ENCODE data around the gene PGK2.

PGK2 gene

GRCh38 chr6:49787176-49787575, at the start of gene PGK2:
PGK2 (minus strand) TSS chr6:49787285; CDS start chr6:49787187, 98 bp downstream.
- in situ Hi-C loops (cut with HindIII; ENCODE audit: low pct_ligation_motif_present, low sequenced_read_pairs) = no loop called here
- DNase-seq = no peak

DNA sequence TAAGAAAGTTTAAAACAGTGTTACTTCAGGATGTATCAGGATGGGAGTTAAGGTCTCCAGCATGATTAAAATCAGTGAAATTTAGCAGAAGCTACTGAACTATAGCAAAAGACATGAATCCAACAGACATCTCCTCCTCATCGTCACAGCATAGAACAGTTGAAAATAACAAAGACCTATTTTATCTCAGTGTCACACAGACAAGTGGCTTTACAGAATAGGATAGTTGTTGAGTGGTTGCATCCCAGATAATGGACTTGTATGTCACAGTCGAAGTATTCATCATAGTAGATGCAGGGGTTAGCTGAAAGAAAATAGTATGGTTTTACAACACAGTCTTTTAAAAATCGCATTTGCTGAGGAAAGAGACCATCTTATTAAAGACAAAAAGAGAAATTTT, 48.1 kb upstream of the PGK2 start:
- H3K36me3 ChIP-seq (replicated peaks) = no peaks in the 10 kb centered on the region
- DNase-seq = no peak
- H3K27me3 ChIP-seq (replicated peaks) = no peaks in the 10 kb centered on the region
- no peak overlapping the region for H3K27ac ChIP-seq
- no peak for TF ChIP-seq CTCF (IDR thresholded peaks at IDR 0.05; ENCODE audit: low read depth, low read length, missing control alignments)
- no peak overlapping the region for H3K4me3 ChIP-seq (ENCODE audit: low read depth, low read length)
- in situ Hi-C loops (cut with HindIII; ENCODE audit: low pct_ligation_motif_present, low sequenced_read_pairs) = no loop called here

More at GRCh38 chr6:49787176-49787575, at the start of gene PGK2:
- no peak within 1 kb of the TSS for H3K4me3 ChIP-seq (ENCODE audit: low read depth, low read length)
- no peaks in the 10 kb centered on the region for H3K27me3 ChIP-seq (replicated peaks)
- no peaks in the 10 kb centered on the region for H3K36me3 ChIP-seq (replicated peaks)
- TF ChIP-seq CTCF (IDR thresholded peaks at IDR 0.05; ENCODE audit: low read depth, low read length, missing control alignments) = no peak
- no peak within 1 kb of the TSS for H3K27ac ChIP-seq

DNA sequence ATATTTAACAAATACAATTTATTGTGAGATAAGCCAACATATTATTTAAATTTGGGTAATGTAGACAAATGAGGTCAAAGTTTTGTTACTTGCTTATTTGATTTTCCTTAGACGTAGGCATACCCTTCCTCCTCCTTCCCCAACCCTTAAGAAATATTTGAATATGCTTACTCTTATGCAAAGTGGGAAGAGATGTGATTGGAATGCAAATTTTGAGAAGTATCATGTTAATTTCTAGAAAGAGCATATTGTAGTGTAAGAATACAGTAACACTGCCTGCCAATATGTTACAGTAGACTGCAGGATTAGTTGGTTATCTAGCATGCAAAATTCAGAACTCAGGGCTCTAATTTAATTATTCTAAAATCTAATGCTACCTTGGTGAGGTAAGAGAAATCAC, 46.3 kb upstream of the PGK2 start:
- Histone ChIP-seq H3K27ac (no peak overlapping the region), H3K27me3 (replicated peaks) (no peaks in the 10 kb centered on the region), H3K36me3 (replicated peaks) (no peaks in the 10 kb centered on the region), H3K4me3 (ENCODE audit: low read depth, low read length) (no peak overlapping the region)
- DNase-seq = no peak
- in situ Hi-C loops (cut with HindIII; ENCODE audit: low pct_ligation_motif_present, low sequenced_read_pairs) = no loop called here
- no peak for TF ChIP-seq CTCF (IDR thresholded peaks at IDR 0.05; ENCODE audit: low read depth, low read length, missing control alignments)

GRCh38 chr6:49826743-49827406, 39.8 kb upstream of the PGK2 start:
- H3K27ac ChIP-seq = no peak overlapping the region
- DNase-seq = no peak
- TF ChIP-seq CTCF (IDR thresholded peaks at IDR 0.05; ENCODE audit: low read depth, low read length, missing control alignments) = no peak
- no peaks in the 10 kb centered on the region for H3K36me3 ChIP-seq (replicated peaks)
- no peaks in the 10 kb centered on the region for H3K27me3 ChIP-seq (replicated peaks)
- no peak overlapping the region for H3K4me3 ChIP-seq (ENCODE audit: low read depth, low read length)
- in situ Hi-C loops (cut with HindIII; ENCODE audit: low pct_ligation_motif_present, low sequenced_read_pairs) = no loop called here

DNA sequence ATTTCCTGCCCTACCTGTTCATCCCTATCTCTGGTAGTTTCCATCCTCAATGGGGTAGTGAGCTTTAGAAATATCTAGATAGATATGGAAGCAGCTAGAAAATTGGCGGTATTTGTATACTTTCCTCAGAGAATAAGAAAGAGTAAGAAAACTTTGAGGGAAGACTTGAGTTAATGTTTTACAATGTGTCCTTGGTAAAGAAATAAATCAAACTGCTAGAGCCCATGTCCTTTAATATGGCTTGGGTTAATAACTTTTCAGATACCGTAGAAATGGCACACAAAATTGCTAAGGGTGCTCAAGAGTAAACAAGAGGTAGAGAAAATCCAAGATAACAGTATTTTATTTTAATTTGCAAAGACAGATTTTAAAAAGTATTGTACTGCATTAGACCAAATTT, 28.1 kb upstream of the PGK2 start:
- TF ChIP-seq CTCF (IDR thresholded peaks at IDR 0.05; ENCODE audit: low read depth, low read length, missing control alignments) = no peak

DNA sequence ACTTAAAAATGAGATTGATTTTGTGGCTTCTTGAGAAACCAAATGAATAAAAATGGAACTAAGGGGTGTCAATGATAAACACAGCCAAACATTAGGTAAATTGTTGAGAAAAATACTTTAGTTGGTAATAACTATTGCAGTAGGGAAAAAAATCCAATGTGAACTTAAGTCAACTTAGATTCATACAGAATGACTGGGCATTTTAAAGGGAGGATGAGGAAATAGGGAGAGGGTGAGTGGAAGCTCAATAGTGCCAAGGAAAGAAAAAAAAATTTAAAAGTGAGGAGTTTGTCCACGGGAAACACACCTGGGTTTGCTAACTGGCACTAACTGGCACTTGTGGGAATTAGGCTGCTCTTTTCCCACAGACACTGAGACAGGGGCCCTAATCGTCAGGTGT, 26.2 kb upstream of the PGK2 start:
- in situ Hi-C loops (cut with HindIII; ENCODE audit: low pct_ligation_motif_present, low sequenced_read_pairs) = no loop called here
- Histone ChIP-seq H3K4me3 (ENCODE audit: low read depth, low read length) (no peak overlapping the region), H3K36me3 (replicated peaks) (no peaks in the 10 kb centered on the region), H3K27ac (no peak overlapping the region), H3K27me3 (replicated peaks) (no peaks in the 10 kb centered on the region)
- no peak for DNase-seq
- TF ChIP-seq CTCF (IDR thresholded peaks at IDR 0.05; ENCODE audit: low read depth, low read length, missing control alignments) = no peak

More for the DNA sequence above, 28.1 kb upstream of the PGK2 start:
- Histone ChIP-seq H3K27me3 (replicated peaks) (no peaks in the 10 kb centered on the region), H3K4me3 (ENCODE audit: low read depth, low read length) (no peak overlapping the region), H3K36me3 (replicated peaks) (no peaks in the 10 kb centered on the region), H3K27ac (no peak overlapping the region)
- in situ Hi-C loops (cut with HindIII; ENCODE audit: low pct_ligation_motif_present, low sequenced_read_pairs) = no loop called here
- no peak for DNase-seq
